SK-N-SH (cell line): Measurements from ENCODE around the gene LTB4R2. TPM values are rescaled to one million over a fixed set of nuclear protein-coding genes. Genes with fewer than 3 reads are reported as not detected.

Experiments used
- CTCF ChIA-PET: fragments of 300-600, 350-600 bp; formaldehyde crosslinking; extraction: SDS; loops from one replicate; lab custom pipeline; 2021; lab: Yijun Ruan, JAX
- POLR2A ChIA-PET: fragments of 350-600 bp; sonication (Branson Sonifier 250); formaldehyde crosslinking; extraction: SDS; loops from one replicate; lab custom pipeline; 2020; ENCODE audit warnings: antibody characterized with exemption, inconsistent platforms; lab: Yijun Ruan, JAX
- DNase-seq: peaks from one replicate; pipeline ENCODE4 v3.0.0; 2012
- H2AFZ ChIP-seq: fragments of 200-600 bp; sonication (generic); 2 replicates; pipeline ENCODE4 v1.8.1; 2016; ENCODE audit warnings: antibody characterized with exemption, mild to moderate bottlenecking, low read depth
- H3F3A ChIP-seq: fragments of 200-600 bp; sonication (generic); replicated peaks from 2 replicates; pipeline ENCODE3; 2016; ENCODE audit warnings: antibody characterized with exemption, mild to moderate bottlenecking; ENCODE audit not compliant: insufficient read depth
- H3K27ac ChIP-seq, 2 experiments: fragments of 200-500 bp in 1 of 2; fragments of 200-600 bp in 1 of 2; sonication (Bioruptor generic) in 1 of 2; sonication (generic), shearing (Covaris generic) in 1 of 2; 2 replicates each; pipeline versions ENCODE4 v1.5.1 to v1.6.1; 2014 to 2016; ENCODE audit warnings: low read depth in 2 of 2, inconsistent platforms in 1 of 2, low read length in 1 of 2, mild to moderate bottlenecking in 1 of 2, mixed read lengths in 1 of 2
- H3K27me3 ChIP-seq: fragments of 200-600 bp; sonication (generic), shearing (Covaris generic); 2 replicates; pipeline ENCODE4 v1.6.1; 2016; ENCODE audit warnings: mixed run types; ENCODE audit not compliant: insufficient read depth
- H3K36me3 ChIP-seq, 2 experiments: fragments of 200-500 bp in 1 of 2; fragments of 200-600 bp in 1 of 2; sonication (Bioruptor generic) in 1 of 2; sonication (generic) in 1 of 2; replicated peaks in 1 of 2; 2 replicates each; pipeline versions ENCODE3 to v1.5.1; 2014 to 2016; ENCODE audit warnings: low read length in 1 of 2, mild to moderate bottlenecking in 1 of 2; ENCODE audit not compliant: insufficient read depth in 2 of 2, control insufficient read depth in 1 of 2
- H3K4me1 ChIP-seq, 2 experiments: fragments of 200-500 bp in 1 of 2; fragments of 200-600 bp in 1 of 2; sonication (Bioruptor generic) in 1 of 2; sonication (generic), shearing (Covaris generic) in 1 of 2; 2 replicates each; pipeline versions ENCODE4 v1.5.1 to v1.6.1; 2014 to 2016; ENCODE audit warnings: low read depth in 1 of 2, low read length in 1 of 2, mixed run types in 1 of 2; ENCODE audit not compliant: insufficient read depth in 2 of 2, control insufficient read depth in 1 of 2
- H3K4me2 ChIP-seq: fragments of 200-600 bp; sonication (generic), shearing (Covaris generic); 2 replicates; pipeline ENCODE4 v1.6.1; 2017; ENCODE audit warnings: mixed run types
- H3K4me3 ChIP-seq, 2 experiments: fragments of 200-500 bp in 1 of 2; fragments of 200-600 bp in 1 of 2; sonication (Bioruptor generic) in 1 of 2; sonication (generic), shearing (Covaris generic) in 1 of 2; 2 replicates each; pipeline versions ENCODE4 v1.5.1 to v1.8.1; 2014 to 2016; ENCODE audit warnings: low read depth in 2 of 2, inconsistent platforms in 1 of 2, low read length in 1 of 2, mild to moderate bottlenecking in 1 of 2, mixed read lengths in 1 of 2, moderate library complexity in 1 of 2
- H3K79me2 ChIP-seq: fragments of 200-600 bp; sonication (generic); 2 replicates; pipeline ENCODE4 v1.8.1; 2017; ENCODE audit warnings: mild to moderate bottlenecking; ENCODE audit not compliant: insufficient read depth
- H3K9ac ChIP-seq: fragments of 200-600 bp; sonication (generic); 2 replicates; pipeline ENCODE4 v1.6.1; 2017; ENCODE audit warnings: mixed run types
- H3K9me2 ChIP-seq: fragments of 200-600 bp; sonication (generic); 2 replicates; pipeline ENCODE4 v1.6.1; 2017; ENCODE audit warnings: mixed run types
- H3K9me3 ChIP-seq: fragments of 200-600 bp; sonication (generic); 2 replicates; pipeline ENCODE4 v1.6.1; 2017; ENCODE audit warnings: mixed run types, mild to moderate bottlenecking, moderate library complexity
- H4K20me1 ChIP-seq: fragments of 200-600 bp; sonication (generic); 2 replicates; pipeline ENCODE4 v1.6.1; 2017; ENCODE audit warnings: mild to moderate bottlenecking, mixed run types; ENCODE audit not compliant: insufficient read depth
- ELF1 ChIP-seq: IDR thresholded peaks from 2 replicates; pipeline ENCODE4 v1.4.0; 2012
- FOXJ3 ChIP-seq: sonication (generic); formaldehyde crosslinking; IDR thresholded peaks from 2 replicates; pipeline ENCODE4 v1.5.1; 2020; ENCODE audit warnings: mild to moderate bottlenecking, missing genetic modification reagents
- MEF2A ChIP-seq: IDR thresholded peaks from 2 replicates; pipeline ENCODE4 v1.4.0; 2012; ENCODE audit warnings: low read depth, borderline replicate concordance
- MXI1 ChIP-seq: IDR thresholded peaks from 2 replicates; pipeline ENCODE4 v1.6.1; 2012; ENCODE audit warnings: mild to moderate bottlenecking, low read depth, low read length, improper control_type of control experiment
- NFIC ChIP-seq: IDR thresholded peaks from 2 replicates; pipeline ENCODE4 v1.4.0; 2012; ENCODE audit warnings: borderline replicate concordance
- RAD21 ChIP-seq: IDR thresholded peaks from 2 replicates; pipeline ENCODE4 v1.6.1; 2012; ENCODE audit warnings: mild to moderate bottlenecking, low read length
- RFX5 ChIP-seq: IDR thresholded peaks from 2 replicates; pipeline ENCODE4 v1.6.1; 2012; ENCODE audit warnings: mild to moderate bottlenecking, improper control_type of control experiment, low read length
- SIN3A ChIP-seq: IDR thresholded peaks from 2 replicates; pipeline ENCODE4 v1.6.1; 2012; ENCODE audit warnings: low read depth, mild to moderate bottlenecking, low read length, moderate library complexity, borderline replicate concordance
- TAF1 ChIP-seq: IDR thresholded peaks from 2 replicates; pipeline ENCODE4 v1.6.1; 2012; ENCODE audit warnings: low read depth, mild to moderate bottlenecking, low read length, moderate library complexity, borderline replicate concordance
- TEAD4 ChIP-seq: IDR thresholded peaks from 2 replicates; pipeline ENCODE4 v1.4.0; 2012; ENCODE audit warnings: mild to moderate bottlenecking, borderline replicate concordance; ENCODE audit not compliant: insufficient read depth
- WGBS: methylation state at CpG from one replicate; pipeline ENCODE4 v1.1.6; 2017; ENCODE audit warnings: low lambda C conversion rate; 5-methylcytosine and 5-hydroxymethylcytosine counted together
- polyA plus RNA-seq, 3 experiments: library from polyadenylated mRNA; depleted of rRNA; stranded (reverse); fragments of >200 nt; gene quantifications; 2 replicates each; pipeline ENCODE4 v1.2.3, GENCODE V29; 2012
- TF ChIP-seq, protein P1 (sequence below): fragments of 150-350 bp; IDR thresholded peaks from 2 replicates; pipeline ENCODE4 v1.6.1; 2017; ENCODE audit warnings: antibody characterized with exemption, low read length, low read depth, borderline replicate concordance
- TF ChIP-seq, protein P2 (sequence below): IDR thresholded peaks from 2 replicates; pipeline ENCODE4 v1.4.0; 2012; ENCODE audit warnings: low read depth, borderline replicate concordance
- TF ChIP-seq, protein P3 (sequence below): IDR thresholded peaks from 2 replicates; pipeline ENCODE4; 2012

LTB4R2 gene
- polyA plus RNA-seq, 1 of the 3 experiments (the other 2 are of a cell fraction): 8.2 TPM

DNA sequence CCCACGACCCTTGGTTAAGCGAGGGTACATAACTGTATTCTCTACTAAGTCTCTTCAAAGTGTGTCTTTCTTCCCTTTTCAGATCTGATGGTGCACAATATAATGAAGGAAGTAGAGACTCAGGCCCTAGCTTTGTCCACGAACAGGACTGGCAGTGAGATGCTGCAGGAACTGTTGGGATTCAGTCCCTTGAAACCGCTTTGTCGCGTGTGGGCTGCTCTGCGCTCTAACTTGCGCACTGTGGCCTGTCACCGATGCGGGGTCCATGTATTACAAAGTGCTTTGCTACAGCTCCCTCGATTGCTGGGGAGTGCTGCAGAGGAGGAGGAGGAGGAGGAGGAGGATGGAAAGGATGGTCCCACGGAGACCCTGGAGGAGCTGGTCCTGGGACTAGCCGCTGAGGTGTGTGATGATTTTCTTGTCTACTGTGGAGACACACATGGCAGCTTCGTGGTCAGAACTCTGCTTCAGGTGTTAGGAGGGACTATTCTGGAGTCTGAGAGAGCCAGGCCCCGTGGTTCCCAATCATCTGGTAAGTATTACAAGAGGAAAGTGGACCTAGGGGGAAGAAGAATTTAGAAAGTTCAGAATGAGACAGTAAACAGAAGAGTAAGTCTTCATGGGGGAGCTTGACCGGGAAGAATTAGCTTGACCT, 9.5 kb upstream of the LTB4R2 start:
- H3K9ac ChIP-seq: peak overlapping the region; percentile 82
- no peak for TF ChIP-seq NFIC
- TF ChIP-seq, protein P1, sequence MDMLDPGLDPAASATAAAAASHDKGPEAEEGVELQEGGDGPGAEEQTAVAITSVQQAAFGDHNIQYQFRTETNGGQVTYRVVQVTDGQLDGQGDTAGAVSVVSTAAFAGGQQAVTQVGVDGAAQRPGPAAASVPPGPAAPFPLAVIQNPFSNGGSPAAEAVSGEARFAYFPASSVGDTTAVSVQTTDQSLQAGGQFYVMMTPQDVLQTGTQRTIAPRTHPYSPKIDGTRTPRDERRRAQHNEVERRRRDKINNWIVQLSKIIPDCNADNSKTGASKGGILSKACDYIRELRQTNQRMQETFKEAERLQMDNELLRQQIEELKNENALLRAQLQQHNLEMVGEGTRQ: no peak
- TF ChIP-seq RFX5: no peak
- no peak for TF ChIP-seq TAF1
- TF ChIP-seq, protein P2, sequence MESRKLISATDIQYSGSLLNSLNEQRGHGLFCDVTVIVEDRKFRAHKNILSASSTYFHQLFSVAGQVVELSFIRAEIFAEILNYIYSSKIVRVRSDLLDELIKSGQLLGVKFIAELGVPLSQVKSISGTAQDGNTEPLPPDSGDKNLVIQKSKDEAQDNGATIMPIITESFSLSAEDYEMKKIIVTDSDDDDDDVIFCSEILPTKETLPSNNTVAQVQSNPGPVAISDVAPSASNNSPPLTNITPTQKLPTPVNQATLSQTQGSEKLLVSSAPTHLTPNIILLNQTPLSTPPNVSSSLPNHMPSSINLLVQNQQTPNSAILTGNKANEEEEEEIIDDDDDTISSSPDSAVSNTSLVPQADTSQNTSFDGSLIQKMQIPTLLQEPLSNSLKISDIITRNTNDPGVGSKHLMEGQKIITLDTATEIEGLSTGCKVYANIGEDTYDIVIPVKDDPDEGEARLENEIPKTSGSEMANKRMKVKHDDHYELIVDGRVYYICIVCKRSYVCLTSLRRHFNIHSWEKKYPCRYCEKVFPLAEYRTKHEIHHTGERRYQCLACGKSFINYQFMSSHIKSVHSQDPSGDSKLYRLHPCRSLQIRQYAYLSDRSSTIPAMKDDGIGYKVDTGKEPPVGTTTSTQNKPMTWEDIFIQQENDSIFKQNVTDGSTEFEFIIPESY: no peak
- TF ChIP-seq TEAD4: no peak
- no peak for TF ChIP-seq RAD21
- no peak for TF ChIP-seq FOXJ3 (CRISPR knock-in tag)
- no peak for TF ChIP-seq ELF1
- TF ChIP-seq MEF2A: no peak
- TF ChIP-seq, protein P3, sequence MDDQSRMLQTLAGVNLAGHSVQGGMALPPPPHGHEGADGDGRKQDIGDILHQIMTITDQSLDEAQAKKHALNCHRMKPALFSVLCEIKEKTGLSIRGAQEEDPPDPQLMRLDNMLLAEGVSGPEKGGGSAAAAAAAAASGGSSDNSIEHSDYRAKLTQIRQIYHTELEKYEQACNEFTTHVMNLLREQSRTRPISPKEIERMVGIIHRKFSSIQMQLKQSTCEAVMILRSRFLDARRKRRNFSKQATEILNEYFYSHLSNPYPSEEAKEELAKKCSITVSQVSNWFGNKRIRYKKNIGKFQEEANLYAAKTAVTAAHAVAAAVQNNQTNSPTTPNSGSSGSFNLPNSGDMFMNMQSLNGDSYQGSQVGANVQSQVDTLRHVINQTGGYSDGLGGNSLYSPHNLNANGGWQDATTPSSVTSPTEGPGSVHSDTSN: no peak
- TF ChIP-seq MXI1: no peak
- no peak for TF ChIP-seq SIN3A
- TF ChIP-seq, all 33 proteins: peak for 0
- no peak for DNase-seq
- no peaks in the 10 kb centered on the region for H3K9me3 ChIP-seq
- H3K9me2 ChIP-seq: no peaks in the 10 kb centered on the region
- peaks cover 28% of the 10 kb centered on the region for H3K79me2 ChIP-seq
- H3K27ac ChIP-seq: peak overlapping the region in 1 of 2 experiments; percentile 69; a peak in 1 of 4 replicates
- H3K27me3 ChIP-seq: no peaks in the 10 kb centered on the region
- H4K20me1 ChIP-seq: no peaks in the 10 kb centered on the region
- H3F3A ChIP-seq: peaks cover 18% of the 10 kb centered on the region
- peaks cover 13 to 14% of the 10 kb centered on the region in 2 experiments for H3K4me1 ChIP-seq
- CTCF ChIA-PET: interaction anchor here (0.6 to 8.1 kb wide), 9 partner anchors 8 to 209 kb away, joined by 3 to 191 read pairs (median 7); partner anchors contain the start of genes CIDEB, LTB4R2, MDP1 and TINF2
- peak overlapping the region; percentile 90; the same call in 1 of the 2 replicates for H2AFZ ChIP-seq
- peaks cover 38 to 49% of the 10 kb centered on the region in 2 experiments for H3K36me3 ChIP-seq
- 25% methylated on average over 16 of the region's 16 CpGs for WGBS
- POLR2A ChIA-PET: interaction anchor here (2.0 to 4.5 kb wide), 2 partner anchors 29 to 58 kb away, joined by 6 to 27 read pairs; partner anchors contain the start of genes RABGGTA and TINF2
- H3K4me2 ChIP-seq: peak overlapping the region; percentile 98
- peak overlapping the region; percentile 92 to 93 for H3K4me3 ChIP-seq
